DMS153 (cell line): ENCODE measurements around the gene TUNAR.
A peak's percentile ranks its signal among the peaks of the same experiment; 100 is the strongest.
"Not testable (repeated sequence)": the region's sequence is repeated elsewhere in the genome, so short reads cannot be mapped to it uniquely, and the experiment has no call there.

Experiments
- DNase-seq: peaks from one replicate; lab custom pipeline; 2025; lab: John Stamatoyannopoulos, UW

The TUNAR gene

DNA sequence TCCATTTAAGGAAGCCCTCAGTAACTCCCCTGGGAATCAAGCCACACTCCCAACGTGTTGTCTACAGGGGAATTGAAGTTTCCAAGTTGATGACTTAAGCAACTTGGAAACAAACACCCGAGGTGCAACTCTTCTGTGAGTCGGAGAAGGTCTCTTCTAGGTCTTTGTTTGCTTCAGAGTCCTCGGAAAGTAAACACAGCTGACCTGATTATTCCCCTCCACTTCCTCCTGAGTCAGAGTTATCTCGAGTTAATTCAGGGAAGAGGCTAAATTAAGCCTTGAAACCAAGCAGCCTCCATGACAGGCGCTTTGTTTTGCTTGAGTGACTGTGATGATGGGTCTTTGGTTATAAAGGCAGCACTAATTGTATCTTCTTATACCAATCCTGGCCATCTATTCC, 41.8 kb downstream of the TUNAR start:
- peak; percentile 68 for DNase-seq

DNA sequence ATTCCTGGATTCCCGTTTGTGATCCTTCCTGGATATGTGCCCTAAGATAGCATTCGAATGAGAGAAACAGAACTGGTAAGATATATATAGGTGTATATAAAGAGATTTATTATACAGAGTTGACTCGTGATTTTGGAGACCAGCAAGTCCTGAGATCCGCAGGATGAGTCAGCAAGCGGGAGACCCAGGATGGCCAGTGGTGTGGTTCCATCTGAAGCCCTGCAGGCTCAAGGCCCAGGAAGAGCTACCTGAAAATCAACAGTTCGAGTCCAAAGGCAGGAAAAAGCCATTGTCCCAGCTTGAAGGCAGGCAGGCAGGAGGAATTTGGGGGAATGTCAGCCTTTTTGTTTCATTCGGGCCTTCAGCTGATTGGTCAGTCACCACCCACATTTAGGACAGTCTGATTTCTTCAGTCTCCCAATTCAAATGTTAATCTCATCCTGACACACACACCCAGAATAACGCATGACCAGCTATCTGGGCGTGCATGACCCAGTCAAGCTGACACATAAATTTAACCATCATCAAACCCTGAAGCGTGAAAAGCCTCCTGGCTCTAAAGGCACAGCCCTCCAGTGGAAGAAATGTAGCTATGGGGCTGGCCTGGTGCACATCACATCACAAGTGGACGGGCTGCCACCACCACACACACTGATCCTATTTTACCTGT, 44.3 kb downstream of the TUNAR start:
- DNase-seq = no peak

DNA sequence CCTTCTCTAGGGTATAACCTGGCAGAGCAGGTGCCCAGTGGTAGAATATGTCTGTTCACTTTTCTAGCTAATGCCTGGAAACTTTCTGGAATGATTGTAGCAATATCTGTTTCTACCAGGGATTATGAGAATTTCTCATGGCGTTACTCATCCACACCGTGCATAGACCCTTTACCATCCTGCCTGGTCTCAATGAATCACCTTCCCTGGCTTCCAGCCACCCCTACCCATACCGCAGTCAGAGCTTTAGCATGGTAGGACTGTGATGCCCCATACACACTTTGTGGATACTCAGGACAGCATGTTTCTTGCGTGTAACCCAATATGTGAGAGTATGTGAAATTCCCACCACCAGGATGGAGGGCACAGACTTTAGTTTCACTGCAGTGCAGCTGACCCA, 45.4 kb downstream of the TUNAR start:
- DNase-seq = no peak

DNA sequence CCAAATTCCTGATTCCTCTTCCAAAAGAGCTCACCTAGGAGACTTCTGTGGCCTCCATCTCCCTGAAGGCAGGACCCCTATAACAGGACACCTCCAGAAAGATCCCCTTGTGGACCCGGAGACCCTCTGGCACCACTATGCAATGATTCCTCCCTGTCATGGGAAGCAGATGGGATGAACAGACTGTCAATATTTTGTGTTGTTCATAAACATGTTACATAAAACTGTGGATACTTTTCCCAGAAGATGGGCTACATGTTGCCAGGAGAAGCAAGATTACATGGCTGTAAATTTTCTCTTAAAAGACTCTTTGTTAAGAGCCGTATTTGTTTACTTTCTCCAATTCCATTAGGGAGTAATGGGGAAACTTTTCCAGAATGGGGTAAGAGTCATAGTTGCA, 52.1 kb downstream of the TUNAR start:
- DNase-seq = no peak

DNA sequence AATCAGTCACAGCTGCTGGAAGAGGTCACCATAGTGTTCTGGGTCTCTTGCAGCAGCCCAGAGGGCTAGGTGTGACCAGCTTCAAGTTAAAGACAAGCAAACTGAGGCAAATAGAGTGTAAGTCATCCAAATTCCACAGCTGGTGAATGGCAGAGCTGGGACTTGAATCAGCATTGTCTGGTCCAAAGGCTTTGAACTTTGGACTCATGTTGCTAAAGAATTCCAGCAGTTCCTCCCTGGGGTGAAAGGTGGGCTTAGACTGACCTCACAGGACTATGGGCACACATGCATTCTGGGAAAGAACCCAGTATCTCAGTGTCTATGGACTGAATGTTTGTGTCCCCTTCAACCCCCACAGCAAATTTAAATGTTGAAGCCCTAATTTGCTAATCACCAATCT, 54.8 kb downstream of the TUNAR start:
- DNase-seq = no peak

DNA sequence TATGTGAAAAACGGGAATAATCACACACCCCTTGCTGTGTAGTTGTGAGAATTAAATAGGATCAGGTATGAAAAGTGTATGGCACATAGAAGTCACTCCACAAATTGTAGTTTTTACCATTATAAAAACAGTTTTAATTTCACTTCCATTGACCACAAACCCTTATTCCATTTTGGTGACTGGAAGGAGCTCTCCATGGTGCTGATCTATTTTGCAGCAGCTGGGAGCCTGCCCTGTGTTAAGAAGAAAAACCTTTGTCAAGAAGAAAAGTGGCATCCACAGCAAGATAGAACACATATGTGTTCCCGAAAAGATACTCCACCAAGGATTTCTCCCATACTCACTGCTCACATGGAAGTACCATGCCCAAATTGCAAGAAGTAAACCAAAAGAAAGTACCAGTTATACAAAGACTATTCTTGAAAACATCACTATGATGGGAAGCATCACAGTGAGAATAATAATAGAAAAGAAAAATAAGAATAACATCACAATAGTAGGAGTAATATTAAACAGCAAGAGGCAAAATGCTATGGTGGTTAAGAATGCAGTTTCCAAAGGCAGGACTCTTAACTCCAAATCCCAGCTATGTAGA, 58.7 kb downstream of the TUNAR start:
- DNase-seq = no peak

DNA sequence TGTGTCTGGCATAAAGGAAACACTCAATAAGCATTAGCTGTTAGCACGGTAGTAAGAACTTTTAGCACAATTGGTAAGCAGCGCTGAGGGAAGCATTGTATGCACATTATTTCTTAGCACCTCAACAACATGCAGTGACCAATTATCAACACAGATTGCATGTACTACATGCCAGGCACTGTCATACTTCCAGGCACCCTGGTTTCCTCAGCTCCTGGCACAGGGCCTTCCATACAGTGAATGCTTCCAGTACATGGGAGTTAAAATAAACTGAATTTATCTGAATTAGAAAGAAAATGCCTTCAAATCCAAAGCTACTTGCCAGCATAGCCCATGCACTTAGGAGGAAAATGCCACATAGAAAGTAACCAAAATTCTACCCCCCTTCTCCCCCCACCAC, 59.4 kb downstream of the TUNAR start:
- DNase-seq = no peak

DNA sequence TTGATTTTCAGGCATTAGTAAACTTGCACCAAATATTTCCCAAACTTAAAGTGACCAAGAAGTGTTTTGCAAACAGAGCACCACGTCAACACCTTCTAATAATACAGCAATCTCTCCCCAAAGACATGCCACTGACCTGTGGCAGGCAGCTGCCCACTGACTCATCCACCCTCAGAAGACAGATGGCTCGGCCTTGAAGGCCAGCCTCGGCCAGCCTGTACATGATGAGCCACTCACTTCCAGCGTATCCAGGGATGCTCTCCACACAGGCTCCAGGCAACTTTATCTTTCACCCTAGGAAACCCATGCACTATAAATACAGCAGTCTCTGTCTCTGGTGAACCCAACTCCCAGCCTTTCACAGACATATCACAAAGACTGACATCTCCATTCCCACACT, 62.7 kb downstream of the TUNAR start:
- no peak for DNase-seq

DNA sequence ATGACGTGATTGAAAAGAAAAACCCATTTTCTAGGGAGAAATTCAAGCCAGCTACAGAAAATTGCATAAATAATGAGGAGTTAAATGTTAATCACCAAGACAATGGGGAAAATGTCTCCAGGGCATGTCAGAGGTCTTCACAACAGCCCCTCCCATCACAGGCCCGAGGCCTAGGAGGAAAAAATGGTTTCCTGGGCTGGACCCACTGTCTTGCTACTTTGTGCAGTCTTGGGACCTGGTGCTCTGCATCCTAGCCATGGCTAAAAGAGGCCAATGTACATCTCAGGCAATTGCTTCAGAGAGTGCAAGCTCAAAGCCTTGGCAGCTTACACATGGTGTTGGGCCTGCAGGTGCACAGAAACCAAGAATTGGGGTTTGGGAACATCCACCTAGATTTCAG, 65.3 kb downstream of the TUNAR start:
- DNase-seq = no peak

DNA sequence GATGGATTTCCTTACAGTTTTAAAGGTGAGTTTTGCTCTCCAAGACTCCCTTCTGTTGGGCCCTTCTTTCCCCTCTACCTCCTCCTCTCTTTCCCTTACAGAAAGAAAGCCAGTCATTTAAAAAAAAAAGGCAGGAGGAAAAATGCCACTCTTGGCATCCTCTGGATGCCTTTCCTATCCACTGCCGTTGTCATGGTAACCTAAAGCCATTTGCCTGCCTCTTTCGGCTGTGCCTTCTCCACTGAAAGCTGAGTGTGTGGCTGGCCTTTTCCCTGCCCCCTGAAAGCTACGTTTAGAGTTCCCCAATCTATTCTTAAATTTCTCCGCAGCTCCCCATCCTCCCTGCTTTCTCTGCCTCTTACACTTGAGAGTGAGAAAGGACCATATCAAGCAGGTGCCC, 67.1 kb downstream of the TUNAR start:
- no peak for DNase-seq

DNA sequence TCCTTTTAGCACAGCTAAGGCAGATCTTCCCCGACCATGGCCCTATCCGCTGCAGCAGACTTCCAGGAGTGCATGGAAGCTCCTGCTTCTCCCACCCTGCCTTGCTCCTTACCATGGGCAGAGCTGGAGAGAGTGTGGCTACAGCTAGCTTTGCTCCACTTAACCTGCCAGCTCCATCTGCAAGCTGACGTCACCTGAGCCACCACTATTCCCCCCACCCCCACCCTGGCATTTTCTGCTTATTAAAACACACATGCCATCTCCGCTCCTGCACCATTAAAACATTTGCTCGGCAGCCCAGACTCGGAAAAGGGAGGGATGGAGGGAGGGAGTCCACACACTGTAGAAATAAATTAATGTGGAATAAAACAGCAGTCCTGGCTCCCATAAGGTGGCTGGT, 67.8 kb downstream of the TUNAR start:
- DNase-seq = no peak

DNA sequence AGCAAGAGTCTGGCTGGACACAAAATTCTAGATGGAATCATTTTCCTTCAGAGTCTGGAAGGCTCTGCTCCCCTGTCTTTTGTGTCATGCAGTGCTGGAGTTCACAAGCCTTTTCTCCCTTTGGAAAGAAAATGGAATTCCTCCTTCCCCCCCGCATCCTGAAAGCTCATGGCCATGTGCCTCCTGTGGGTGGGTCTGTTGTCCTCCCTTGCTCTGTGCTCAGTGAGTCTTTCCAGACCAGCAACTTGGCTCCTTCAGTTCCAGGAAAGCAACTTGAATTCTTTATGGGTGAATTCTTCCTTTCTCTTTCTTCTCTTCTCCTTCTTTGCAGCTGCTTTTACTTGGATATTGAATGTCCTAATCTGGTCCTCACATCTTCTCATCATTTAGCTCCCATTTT, 70.2 kb downstream of the TUNAR start:
- DNase-seq = no peak

DNA sequence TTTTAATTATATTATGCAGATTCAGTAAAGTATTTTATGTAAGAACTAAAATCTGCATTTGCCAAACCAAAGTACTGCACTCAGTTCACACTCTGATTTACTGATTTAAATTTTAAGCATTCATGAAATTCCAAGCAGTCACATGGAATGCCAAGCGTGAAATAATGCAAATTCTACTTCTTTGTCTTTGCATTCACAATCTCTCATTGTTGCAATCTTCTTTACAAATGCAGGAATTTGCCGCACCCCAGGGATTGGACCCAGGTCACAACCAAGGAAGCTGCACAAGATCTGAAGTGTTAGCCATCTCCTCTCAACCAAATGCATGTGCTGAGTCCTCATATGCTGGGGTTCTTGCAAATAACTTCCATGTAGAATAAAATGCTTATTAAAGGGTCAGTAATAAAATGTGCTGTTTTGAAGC, 71.9 kb downstream of the TUNAR start:
- DNase-seq = no peak

DNA sequence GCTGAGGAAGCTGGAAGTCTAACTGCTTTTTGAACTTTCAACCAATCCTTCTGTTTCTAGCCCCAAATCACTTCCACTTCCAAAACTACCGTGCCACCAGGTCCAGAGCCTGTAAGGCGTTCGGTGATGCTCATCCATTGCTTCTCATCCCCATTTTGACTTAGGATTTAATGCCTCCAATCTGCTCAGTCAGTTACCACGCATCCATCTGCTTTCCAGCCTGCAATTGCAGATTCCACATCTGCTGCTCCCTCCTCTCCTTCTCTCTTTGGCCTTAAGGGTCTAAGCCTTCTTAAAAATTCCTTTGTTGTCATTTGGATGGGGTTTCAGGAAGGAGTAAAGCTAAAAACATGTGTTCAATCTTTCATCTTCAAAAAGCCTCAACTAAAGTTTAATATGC, 74.7 kb downstream of the TUNAR start:
- no peak for DNase-seq

DNA sequence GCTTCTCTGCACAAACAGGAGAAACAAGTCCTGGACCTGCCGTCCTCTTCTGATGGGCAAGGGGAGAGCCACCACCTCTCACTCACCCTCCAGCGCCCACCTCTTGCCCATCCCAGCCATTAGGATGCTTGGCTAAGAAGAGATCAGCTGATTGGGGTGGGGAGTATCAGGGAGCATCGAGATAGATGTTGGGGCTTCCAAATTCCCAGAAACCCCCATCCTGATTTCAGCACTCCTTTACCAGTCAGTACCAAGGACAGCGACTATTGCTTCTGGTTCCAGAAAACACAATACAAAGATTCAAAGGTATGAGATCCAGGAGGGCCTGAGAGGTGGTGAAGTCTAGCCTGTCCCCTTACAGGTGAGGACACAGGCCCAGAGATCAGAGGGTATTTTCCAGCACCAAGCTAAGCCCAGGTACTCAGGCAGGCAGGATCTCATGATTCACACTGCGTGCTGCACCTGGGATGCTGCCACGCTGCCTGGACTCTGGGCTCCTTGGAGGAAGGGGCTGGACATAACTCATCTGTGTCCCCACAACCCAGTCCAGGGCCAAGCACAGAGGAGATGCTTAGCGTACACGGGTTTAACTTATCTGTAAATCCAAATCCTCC, 76.6 kb downstream of the TUNAR start:
- no peak for DNase-seq

DNA sequence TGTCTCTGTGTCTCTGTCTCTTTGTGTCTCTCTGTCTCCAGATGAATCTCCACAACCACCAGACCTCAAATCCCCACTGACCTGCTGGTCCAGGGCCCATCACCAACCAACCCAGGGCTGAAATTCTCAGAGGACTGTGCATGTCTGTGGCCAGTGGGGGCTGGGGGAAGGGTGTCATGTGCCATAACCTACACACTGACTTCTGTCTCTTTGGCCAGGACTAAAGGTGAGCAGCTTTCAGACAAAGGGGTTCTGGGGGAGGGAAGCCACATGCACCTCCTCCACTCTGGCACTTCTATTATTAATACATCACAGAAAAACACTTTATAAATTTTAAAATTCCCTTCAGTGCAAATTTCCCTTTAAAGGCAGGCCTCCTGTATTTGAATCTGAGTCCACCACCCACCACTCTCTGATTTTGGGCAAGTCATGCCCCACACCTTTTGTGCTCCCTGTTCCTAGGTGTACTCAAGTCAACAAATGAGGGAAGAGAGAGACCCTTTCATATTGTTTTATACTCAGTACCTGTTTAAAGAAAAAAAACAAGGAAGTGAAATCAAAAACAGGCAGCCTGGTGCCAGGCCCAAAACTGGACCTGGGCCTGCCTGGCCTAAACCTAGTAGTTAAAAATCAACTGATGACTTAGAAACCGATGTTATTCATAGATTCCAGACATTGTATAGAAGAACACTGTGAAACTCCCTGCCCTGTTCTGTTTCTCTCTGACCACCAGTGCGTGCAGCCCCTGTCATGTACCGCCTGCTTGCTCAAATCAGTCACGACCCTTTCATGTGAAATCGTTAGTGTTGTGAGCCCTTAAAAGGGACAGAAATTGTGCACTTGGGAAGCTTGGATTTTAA, 80.2 kb downstream of the TUNAR start:
- no peak for DNase-seq

DNA sequence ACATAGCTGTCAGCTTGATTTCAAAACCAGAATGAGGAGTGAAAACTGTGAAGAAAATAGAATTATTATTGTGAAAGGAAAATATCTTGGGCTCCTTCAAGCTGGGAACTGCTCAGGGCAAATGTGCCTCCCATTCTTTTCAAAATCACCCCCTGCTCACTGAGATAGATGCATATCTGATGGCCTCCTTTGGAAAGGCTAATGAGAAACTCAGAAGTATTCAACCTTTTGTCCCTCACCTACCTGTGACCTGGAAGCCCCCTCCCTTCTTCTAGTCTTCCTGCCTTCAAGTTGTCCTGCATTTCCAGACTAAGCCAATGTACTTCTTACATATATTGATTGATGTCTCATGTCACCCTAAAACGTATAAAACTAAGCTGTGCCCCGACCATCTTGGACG, 81.5 kb downstream of the TUNAR start:
- no peak for DNase-seq

DNA sequence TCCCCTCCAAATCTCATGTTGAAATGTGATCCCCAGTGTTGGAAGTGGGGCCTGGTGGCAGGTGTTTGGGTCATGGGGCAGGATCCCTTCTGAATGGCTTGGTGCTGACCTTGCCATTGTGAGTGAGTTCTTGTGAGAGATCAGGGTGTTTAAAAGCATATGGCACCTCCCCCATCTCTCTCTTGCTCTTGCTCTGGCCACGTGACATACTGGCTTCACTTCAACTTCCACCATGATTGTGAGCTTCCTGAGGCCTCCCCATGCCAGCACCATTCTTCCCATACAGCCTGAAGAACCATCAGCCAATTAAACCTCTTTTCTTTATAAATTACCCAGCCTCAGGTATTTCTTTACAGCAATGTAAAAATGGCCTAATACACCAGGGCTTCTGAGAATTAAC, 82.7 kb downstream of the TUNAR start:
- DNase-seq = no peak

DNA sequence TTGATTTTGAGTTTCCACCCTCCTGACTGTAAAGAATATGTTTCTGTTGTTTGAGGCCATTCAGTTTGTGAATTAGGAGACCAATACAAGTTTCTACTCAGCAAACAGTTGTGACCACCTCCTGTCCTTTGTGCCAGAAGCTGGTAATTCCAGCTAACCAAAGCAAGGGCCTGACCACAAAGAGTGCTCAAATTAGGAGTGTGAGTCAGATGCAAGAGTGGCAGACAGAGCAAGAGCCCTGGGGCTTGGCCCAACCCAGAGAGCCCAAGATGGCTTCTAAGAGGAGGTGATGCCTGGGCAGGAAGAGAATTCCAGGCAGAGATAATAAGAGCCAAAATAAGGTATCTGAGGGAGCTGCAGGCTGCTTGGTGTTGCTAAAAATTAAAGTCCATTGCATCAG, 84.8 kb downstream of the TUNAR start:
- DNase-seq = no peak

DNA sequence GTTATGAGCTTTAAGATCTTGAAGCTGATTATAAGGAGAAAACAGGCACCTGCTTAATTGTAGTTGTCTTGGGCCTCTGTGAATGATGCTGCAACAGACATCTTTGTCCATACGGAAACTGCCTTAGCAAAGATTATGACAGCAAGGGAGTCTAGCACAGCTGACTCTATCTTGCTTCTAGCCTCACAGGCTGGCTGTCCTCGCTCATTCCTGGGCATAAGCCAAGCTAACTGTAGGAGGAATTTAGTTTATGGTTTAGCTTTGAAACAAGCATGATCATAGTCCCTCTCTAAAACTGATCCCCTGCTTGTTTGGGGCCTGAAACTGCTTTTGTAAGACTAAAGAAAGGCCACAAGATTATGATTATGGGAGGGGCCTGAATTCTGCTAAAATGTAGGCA, 88.3 kb downstream of the TUNAR start:
- no peak for DNase-seq

DNA sequence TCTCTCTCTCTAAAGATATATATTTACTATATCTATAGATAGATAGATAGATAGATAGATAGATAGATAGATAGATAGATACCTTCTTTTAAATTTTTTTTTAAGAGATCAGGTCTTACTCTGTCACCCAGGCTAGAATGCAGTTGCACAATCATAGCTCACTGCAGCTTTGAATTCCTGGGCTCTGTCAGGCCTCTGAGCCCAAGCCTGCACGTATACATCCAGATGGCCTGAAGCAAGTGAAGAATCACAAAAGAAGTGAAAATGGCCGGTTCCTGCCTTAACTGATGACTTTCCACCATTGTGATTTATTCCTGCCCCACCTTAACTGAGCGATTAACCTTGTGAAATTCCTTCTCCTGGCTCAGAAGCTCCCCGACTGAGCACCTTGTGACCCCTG, 91.4 kb downstream of the TUNAR start:
- not testable (repeated sequence) for DNase-seq
